Measurements from ENCODE around the gene FAR1.

FAR1 gene

DNA sequence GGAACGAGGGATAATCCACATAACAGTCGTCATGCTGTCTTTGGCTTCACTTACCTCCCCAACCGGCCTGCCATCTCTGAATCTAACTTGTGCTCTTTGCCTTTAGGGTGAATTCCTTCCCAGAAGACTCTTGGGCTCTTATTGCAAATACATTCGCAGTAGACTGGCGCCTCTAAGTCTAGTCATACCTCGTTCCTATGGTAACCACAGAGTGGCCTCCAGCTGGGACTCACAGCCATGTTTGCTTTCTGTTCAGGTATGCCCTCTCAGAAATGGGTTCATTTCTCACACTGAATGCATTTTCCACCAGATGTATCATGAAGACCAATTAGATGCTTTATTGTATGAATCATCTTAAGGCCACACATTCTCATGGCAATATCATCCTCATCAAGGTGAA, 112.7 kb downstream of the FAR1 start:
- Histone ChIP-seq H3K4me3 (replicated peaks; ENCODE audit: low read depth, low read length) (no peak overlapping the region), H3K36me3 (ENCODE audit: control insufficient read depth, insufficient read depth, low read length) (no peaks in the 10 kb centered on the region), H3K27me3 (replicated peaks; ENCODE audit: control insufficient read depth, insufficient read depth, low read length) (no peaks in the 10 kb centered on the region)
- TF ChIP-seq, protein P1, sequence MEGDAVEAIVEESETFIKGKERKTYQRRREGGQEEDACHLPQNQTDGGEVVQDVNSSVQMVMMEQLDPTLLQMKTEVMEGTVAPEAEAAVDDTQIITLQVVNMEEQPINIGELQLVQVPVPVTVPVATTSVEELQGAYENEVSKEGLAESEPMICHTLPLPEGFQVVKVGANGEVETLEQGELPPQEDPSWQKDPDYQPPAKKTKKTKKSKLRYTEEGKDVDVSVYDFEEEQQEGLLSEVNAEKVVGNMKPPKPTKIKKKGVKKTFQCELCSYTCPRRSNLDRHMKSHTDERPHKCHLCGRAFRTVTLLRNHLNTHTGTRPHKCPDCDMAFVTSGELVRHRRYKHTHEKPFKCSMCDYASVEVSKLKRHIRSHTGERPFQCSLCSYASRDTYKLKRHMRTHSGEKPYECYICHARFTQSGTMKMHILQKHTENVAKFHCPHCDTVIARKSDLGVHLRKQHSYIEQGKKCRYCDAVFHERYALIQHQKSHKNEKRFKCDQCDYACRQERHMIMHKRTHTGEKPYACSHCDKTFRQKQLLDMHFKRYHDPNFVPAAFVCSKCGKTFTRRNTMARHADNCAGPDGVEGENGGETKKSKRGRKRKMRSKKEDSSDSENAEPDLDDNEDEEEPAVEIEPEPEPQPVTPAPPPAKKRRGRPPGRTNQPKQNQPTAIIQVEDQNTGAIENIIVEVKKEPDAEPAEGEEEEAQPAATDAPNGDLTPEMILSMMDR (IDR thresholded peaks at IDR 0.05; ENCODE audit: insufficient read depth, low read length, poor library complexity, severe bottlenecking) = no peak
- DNase-seq (ENCODE audit: extremely low read depth, insufficient read length) = no peak

Measured in GM06990 (cell line).